GM19468 (cell line): Measurements from ENCODE around the gene SEPTIN6.
A peak's percentile ranks its signal among the peaks of the same experiment; 100 is the strongest.

Experiments used
- ATAC-seq: cut with Tn5 transposase; IDR thresholded peaks from one replicate; pipeline ENCODE4 v1.9.1; 2021; ENCODE audit warnings: mild to moderate bottlenecking, moderate library complexity, moderate number of reproducible peaks; ENCODE audit not compliant: unreplicated experiment; ENCODE audit errors: extremely low read depth

SEPTIN6 gene

DNA sequence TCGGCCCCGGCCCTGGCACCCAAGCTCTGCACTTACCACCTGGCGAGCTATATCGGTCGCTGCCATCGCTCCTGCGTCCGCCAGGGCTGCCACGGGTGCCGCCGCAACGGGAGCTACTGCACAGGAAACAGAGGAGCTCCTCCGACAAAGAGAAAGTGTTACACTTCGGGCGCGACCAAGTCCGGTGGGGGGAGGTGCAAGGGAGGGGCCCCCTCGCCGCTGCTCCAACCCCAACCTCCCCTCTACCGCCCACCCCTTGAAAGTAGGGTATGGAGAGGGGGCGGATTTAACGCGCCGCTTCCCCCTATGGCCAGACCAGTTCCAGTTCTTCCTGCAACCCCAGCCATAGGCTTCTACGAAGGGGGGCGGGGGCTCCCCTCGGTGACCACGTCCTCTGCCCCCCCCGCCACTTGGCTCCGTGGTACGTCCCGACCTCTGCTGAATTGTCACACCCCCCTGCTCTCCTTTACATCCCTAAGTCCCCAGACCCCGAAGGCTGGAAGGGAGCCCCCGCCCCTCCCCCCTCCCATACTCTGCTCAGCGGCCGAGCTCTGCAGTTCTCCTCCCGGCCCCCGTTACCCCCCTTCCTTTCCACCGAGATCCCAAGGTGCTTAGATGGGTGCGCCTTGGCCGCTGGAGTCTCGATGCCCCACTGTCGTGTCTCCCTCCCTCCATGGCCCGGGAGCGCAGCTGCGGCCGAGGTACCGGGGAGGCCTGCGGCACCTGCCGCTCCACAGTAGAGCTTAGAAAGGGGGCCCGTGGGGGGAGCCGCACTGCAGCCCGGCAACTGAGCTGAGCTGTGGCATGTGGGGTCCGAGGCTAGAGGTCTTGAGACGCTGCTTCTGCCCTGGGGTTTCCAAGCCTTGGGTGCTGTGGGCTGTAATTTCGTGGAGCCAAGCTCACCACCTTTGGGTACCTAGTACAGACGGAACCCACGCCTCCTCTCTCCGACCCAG is at the start of gene SEPTIN6:
Gene SEPTIN6, minus strand, starts transcription at position 129 of the 956 bp plus-strand sequence. Its CDS starts 63 bp downstream, at position 66.
- peak; percentile 31 for ATAC-seq

DNA sequence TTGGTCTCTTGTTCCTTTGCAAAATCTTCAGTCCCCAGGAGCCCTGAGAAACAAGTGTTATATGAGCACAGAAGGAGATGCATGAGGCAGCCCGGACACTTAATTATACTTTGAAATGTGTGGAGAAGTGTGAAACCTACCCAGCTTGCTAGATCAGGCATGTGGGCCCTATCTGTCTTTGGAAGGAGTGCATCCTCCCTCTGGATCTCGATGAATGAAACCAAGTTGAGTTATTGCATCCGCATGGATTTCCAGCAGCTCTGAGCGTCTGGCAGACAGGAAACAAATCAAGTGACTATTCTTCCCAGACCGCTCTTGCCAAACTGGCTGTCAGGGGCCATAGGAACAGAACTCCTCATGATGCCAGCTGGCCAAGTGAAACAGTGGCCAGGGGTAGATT is 45.8 kb upstream of the SEPTIN6 start:
- no peak for ATAC-seq

DNA sequence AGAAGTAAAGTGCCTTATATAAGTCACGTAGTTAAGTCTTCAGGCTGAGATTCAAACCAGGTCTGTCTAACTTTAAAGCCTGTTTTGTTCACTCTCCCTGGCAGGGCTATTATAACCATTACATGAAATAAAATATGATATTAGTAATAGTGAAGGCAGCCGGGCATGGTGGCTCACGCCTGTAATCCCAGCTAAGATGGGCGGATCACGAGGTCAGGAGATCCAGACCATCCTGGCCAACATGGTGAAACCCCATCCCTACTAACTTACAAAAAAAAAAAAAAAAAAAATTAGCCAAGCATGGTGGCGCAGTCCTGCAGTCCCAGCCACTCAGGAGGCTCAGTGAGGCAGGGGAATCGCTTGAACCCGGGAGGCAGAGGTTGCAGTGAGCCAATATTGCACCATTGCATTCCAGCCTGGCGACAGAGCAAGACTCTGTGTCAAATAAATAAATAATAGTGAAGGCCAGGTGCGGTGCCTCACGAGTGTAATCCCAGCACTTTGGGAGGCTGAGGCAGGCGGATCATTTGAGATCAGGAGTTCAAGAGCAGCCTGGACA is 43.3 kb upstream of the SEPTIN6 start:
- ATAC-seq, result no peak

- ATAC-seq, result no peak
Measured at GRCh38 chrX:119735467-119735866, 42.5 kb upstream of the SEPTIN6 start.

- no peak for ATAC-seq
Measured at GRCh38 chrX:119734897-119735339, 42.0 kb upstream of the SEPTIN6 start.

DNA sequence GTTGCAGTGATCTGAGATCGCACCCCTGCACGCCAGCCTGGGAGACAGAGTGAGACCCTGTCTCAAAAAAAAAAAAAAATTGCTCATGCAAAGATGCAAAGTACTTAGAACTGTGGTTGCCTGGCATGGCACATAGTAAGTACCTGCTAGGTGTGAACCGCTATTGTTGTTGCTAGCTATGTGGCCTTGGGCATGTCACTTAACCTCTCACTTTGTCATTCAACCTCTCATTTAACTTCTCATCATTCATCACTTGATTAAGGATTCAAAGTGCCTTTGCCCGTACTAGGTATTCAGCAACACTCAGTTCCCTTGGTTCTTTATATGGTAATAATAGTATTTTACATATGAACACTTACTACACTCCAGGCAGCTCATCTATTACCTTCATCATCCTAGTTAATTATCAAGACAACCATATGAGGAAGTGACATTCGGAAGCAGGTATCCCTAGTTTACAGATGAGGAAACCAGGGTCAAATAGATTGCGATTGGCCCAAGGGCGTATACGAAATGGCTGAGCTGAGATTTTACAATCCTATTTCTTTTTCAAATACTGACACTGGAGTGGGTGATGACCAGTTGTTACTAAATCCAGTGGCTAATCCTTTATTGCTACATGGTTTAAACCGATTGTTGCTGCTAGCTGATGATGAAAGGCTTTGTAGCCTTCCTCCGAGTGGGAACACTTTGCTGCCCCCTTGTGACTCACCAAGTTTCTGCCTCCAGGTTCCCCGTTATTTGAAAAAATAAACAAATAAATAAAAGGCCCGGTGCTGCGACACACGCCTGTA is 36.6 kb upstream of the SEPTIN6 start:
- ATAC-seq, result peak; percentile 46

DNA sequence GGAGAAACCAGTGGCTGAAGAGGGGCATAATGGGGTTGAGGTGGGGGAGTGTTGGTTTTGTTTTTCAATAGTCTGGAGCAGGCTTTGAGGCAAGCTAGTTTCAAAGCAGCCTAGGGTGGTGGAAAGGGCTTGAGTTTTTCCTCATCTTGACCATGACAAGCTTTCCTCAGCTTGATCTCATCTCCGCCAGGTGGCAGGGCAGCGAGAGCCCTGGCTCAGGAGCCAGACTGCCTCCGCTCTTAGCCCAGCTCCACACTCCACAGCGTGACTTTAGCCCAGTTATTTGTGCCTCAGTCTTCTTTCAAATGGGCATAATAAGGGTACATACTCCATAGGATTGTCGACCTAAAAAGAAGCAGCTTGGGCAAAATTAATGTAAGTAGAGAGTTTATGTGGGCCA is 35.5 kb upstream of the SEPTIN6 start:
- ATAC-seq, result no peak

DNA sequence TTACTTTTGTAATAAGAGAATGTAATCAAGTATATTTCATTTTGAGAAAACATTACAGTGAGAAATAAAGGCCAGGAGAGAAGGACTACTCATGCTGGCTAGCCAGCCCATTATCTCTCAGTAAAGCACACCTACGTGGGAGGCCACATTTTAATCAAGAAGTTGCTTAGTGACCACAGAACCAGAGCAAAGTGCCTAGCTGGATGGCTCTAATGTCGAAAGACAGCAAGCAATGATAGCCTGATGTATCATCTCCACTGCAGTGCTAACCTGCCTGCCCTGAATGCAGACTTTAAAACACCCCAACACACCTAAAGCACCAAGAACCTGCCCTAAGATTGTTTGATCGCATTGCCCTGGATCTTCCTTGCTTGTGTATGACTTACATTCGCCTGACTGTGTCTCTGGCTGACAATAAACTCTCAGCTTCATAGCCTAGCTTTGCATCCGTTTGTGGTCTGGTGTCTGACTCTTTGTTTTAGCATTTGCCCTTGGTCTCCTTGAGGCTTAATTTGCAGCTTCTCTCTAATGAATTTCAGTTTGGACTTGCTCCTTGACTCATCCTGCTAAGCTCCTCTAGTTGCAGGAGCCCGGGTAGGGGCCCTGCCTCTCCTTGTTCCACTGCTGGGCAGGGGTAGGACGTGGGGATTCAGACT is 34.1 kb upstream of the SEPTIN6 start:
- ATAC-seq, result no peak

GRCh38 chrX:119721926-119722325 is 29.0 kb upstream of the SEPTIN6 start:
- no peak for ATAC-seq

DNA sequence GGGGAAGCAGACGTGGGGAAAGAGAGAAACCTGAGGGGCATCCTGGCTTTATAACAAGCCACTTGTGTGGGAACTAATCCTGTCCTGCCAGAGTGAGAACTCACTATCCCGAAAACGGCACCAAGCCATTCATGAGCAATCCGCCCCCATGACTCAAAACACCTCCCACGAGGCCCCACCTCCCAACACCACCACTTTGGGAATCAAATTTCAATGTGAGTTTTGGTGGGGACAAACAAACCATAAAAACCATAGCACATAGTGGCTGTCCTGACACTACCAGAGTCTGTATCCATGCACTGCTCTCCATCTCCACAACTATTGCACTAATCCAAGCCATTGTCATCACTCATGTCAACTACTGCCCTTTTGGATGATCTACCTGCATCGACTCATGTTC is 28.5 kb upstream of the SEPTIN6 start:
- ATAC-seq, result no peak

- ATAC-seq, result no peak
Measured at GRCh38 chrX:119709630-119710029, 16.7 kb upstream of the SEPTIN6 start.

GRCh38 chrX:119708936-119709335 is 16.0 kb upstream of the SEPTIN6 start:
- no peak for ATAC-seq

DNA sequence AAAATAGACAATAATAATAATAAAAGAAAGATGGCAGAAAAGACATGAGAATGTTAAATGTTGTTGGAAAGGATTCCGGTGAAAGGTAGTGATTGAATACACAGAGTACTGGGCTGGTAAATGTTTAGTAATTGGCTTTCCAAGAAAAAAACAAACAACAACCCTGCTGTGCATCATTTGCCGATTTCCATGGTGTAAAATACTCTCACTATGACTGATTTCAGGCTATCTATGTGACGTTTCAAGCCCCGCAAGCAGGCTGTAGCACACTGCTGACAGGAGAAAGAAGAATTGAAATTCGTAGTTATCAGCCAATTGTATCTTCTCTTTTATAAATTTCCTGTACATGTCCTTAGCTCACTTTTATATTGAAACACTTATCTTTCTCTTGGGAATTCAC is 13.6 kb upstream of the SEPTIN6 start:
- ATAC-seq, result peak; percentile 52

GRCh38 chrX:119698845-119699244 is 5.9 kb upstream of the SEPTIN6 start:
- ATAC-seq, result no peak

DNA sequence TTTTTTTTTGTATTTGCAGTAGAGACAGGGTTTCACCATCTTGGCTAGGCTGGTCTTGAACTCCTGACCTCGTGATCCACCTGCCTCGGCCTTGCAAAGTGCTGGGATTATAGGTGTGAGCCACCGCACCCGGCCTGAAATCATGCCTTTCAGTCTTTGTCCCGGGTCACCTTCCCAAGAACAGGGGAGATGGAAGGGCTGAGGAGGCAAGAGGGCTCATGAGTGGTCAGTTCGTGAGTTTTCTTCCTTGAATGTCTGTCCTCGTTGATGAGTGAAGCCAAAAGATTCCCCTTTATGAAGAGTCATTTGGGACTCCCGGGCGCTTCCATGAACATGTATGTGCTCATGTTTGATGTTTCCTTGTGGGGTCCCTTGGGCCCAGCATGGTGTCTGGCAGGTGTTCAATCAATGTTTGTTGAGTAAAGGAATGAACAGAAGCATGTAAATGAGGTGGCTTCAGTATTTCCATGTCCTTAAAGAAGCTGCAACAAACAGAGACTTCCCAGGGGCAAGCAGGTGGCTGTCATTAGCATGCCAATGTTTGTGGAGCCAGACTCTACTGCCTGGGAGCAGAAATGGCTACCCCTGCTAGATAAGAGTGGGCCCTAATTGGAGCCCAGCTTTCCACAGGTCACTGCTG is 3.4 kb upstream of the SEPTIN6 start:
- no peak for ATAC-seq

DNA sequence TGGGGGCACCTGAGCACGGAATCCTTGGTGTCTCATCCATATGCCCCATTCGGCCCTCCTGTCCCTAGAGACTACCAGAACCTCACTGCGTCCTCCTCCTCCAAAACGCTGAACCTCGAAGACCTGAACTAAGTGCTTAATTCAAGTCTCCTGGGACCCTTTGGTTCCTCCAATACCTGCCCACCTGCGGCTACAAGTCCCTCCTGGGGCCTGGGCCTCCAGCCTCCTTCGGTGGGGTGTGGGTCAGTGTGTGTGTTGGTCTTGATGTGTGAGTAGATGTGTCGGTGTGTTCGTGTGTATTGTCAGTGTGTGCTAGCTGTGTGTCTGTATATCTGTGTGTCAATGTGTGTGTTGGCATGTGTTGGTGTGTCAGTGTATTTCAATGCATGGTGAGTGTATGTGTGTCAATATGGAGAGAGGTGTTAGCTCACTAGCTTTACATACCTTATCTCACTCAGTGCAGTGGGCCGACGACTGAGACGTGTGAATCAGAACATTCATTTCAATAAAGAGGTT is 2.6 kb upstream of the SEPTIN6 start:
- ATAC-seq, result no peak

DNA sequence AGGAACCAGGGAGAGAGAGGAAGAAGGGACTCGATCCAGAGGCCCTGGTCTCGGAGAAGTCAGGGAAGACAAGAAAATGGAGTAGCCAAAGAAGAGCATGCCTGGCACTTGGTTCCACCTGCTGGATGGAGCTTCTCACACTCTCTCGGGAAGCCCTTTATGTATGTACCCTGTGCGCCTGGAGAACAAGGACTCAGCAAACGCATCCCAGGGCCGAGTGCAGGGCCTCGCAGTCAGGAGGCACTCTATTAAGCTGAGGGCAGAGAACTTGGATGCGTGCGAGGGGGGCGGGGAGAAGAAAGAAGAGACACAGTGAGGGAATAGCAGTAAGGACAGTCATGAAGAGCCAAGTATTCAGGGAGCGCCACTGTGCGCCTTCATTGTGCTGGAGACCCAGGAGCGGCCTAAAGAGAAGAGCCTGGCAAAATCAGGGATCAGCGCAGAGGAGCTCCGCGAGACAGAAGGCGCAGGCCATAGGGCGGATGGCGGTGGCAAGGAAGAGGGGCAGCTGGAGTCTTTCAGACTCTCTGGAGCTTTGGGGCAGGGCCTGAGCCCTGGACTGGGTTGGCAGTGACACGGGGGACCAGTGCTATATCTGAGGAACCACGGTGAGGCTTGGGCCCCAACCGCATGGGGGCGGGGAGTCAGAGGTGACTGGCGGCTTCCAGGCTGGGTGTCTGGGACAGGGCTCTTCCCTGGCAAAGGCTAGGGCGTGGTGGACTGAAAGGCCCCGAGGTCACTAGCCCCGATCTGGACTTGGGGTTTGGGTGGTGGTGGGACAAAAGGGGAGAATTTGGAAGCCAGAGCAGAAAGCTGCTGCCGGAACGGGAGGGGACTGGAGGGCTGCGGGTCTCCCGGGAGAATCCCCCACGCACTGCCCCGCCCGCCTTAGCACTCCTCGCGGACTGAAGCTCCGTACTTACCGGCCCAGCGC is 1.9 kb upstream of the SEPTIN6 start:
- no peak for ATAC-seq

DNA sequence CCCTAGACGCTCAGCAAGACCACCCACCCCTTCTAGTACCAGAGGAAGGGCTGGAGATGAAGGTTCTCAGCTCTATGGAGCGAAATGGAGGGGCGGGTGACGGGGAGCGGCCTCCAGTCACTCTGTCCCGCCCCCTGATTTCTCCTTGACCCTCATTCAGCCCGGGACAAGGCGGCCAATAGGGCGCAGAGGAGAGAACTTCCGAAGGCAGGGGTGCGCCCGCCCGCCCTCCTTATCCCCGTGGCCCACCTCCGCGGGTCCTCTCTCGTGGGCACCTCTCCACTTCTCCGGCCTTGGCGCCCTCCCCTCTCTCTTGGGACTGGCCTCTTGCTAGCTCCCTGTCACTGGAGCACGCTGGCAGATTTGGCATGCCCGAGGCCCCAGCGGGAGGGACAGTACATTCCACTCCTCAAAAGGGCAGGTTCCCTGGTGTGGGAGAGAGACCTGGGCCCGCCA is 1.1 kb upstream of the SEPTIN6 start:
- no peak for ATAC-seq
